Frontal cortex (tissue), 4 donors: ENCODE measurements around the gene MMP25. TPM values are rescaled to one million over a fixed set of nuclear protein-coding genes. Genes with fewer than 3 reads are reported as not detected.

Experiments used
- DNase-seq, 2 donors: peaks; one replicate each; pipeline ENCODE4 v3.0.0; 2012; ENCODE audit warnings: low spot score in 2 of 2
- FAIRE-seq: peaks from 2 replicates; lab custom pipeline; 2012; peaks lifted over from hg19 to GRCh38; lab: Jason Lieb, UNC
- total RNA-seq: library from RNA; depleted of rRNA; stranded (reverse); fragments of >200 nt; gene quantifications from one replicate; pipeline ENCODE4 v1.2.3, GENCODE V29; 2014
- donor health status: control.
- donor health status: control.
- donor health status: control.

Gene MMP25
- total RNA-seq, 1 donor from 2014 or later: 0.41 TPM

- DNase-seq (no peak), FAIRE-seq (no peak)
Observed at GRCh38 chr16:3014971-3015370, 31.4 kb upstream of the MMP25 start.

GRCh38 chr16:3015865-3016521, 30.4 kb upstream of the MMP25 start:
- FAIRE-seq: no peak

GRCh38 chr16:3017344-3017743, 29.0 kb upstream of the MMP25 start:
- FAIRE-seq (no peak), DNase-seq (no peak)

More at GRCh38 chr16:3015865-3016521, 30.4 kb upstream of the MMP25 start:
- DNase-seq: no peak

- DNase-seq: no peak
- FAIRE-seq: no peak
Observed at GRCh38 chr16:3017794-3018506, 28.4 kb upstream of the MMP25 start, which contains the start of gene CLDN6. Gene CLDN6 (minus strand): TSS chr16:3018183. CDS start chr16:3016021, 2,162 bp downstream.

- FAIRE-seq: no peak
- no peak for DNase-seq
Observed at GRCh38 chr16:3019594-3020246, 26.6 kb upstream of the MMP25 start.

GRCh38 chr16:3020247-3020603, 26.1 kb upstream of the MMP25 start, which contains the start of gene TNFRSF12A:
Gene TNFRSF12A (plus strand): TSS chr16:3020368. CDS start chr16:3020398, 30 bp downstream.
- FAIRE-seq: no peak
- DNase-seq: peak; percentile 83 to 91

GRCh38 chr16:3020604-3021448, 25.5 kb upstream of the MMP25 start:
- FAIRE-seq: no peak
- DNase-seq: peak; percentile 77 to 83

- DNase-seq (no peak), FAIRE-seq (no peak)
Observed at GRCh38 chr16:3021449-3022207, 24.7 kb upstream of the MMP25 start.

- FAIRE-seq: no peak
Observed at GRCh38 chr16:3022208-3022683, 24.1 kb upstream of the MMP25 start.

GRCh38 chr16:3022684-3023414, 23.5 kb upstream of the MMP25 start:
- DNase-seq (peak in 1 of 2 donors; percentile 35), FAIRE-seq (no peak)

More at GRCh38 chr16:3022208-3022683, 24.1 kb upstream of the MMP25 start:
- DNase-seq: peak in 1 of 2 donors; percentile 81

GRCh38 chr16:3023415-3023668, 23.0 kb upstream of the MMP25 start:
- DNase-seq (peak in 1 of 2 donors; percentile 52), FAIRE-seq (no peak)

GRCh38 chr16:3023669-3024478, 22.5 kb upstream of the MMP25 start, which contains the start of the genes HCFC1R1 and THOC6:
Gene HCFC1R1 (minus strand): TSS chr16:3023942. CDS start chr16:3023941, 1 bp downstream.
Gene THOC6 (plus strand): TSS chr16:3024035. CDS start chr16:3024327, 292 bp downstream.
- FAIRE-seq (no peak), DNase-seq (peak; percentile 91 to 94)

GRCh38 chr16:3025032-3026002, 21.0 kb upstream of the MMP25 start:
- FAIRE-seq: no peak

GRCh38 chr16:3026003-3026378, 20.4 kb upstream of the MMP25 start:
- no peak for FAIRE-seq
- no peak for DNase-seq

More at GRCh38 chr16:3025032-3026002, 21.0 kb upstream of the MMP25 start:
- no peak for DNase-seq

GRCh38 chr16:3026609-3027488, 19.5 kb upstream of the MMP25 start:
- FAIRE-seq: no peak
- DNase-seq: no peak

- FAIRE-seq: no peak
- no peak for DNase-seq
Observed at GRCh38 chr16:3027489-3027795, 18.9 kb upstream of the MMP25 start.
